GM23338 (cell line): Measurements from ENCODE around the gene MYPOP. TPM values are rescaled to one million over a fixed set of nuclear protein-coding genes. Genes with fewer than 3 reads are reported as not detected.
A peak's percentile ranks its signal among the peaks of the same experiment; 100 is the strongest.

Experiments
- ATAC-seq: fragments of 200-7000 bp; cut with Tn5 transposase; 3 replicates; pipeline ENCODE4 v1.9.1; 2020
- DNase-seq: peaks from one replicate; pipeline ENCODE4 v3.0.0-alpha.2; 2015; ENCODE audit warnings: low spot score
- H2AFZ ChIP-seq: fragments of 200-600 bp; sonication (generic); 2 replicates; pipeline ENCODE4 v1.8.0; 2016; ENCODE audit warnings: antibody characterized with exemption, mild to moderate bottlenecking, moderate library complexity
- H3F3A ChIP-seq: fragments of 200-600 bp; sonication (generic); replicated peaks from 2 replicates; pipeline ENCODE4 v1.8.0; 2017; ENCODE audit warnings: antibody characterized with exemption, mixed run types, low read depth
- H3K27ac ChIP-seq: fragments of 200-600 bp; sonication (generic); 2 replicates; pipeline ENCODE4 v1.6.1; 2016; ENCODE audit warnings: low read depth
- H3K27me3 ChIP-seq: fragments of 200-600 bp; sonication (generic); 2 replicates; pipeline ENCODE4 v1.8.0; 2016; ENCODE audit warnings: mild to moderate bottlenecking, mixed run types, moderate library complexity; ENCODE audit not compliant: insufficient read depth
- H3K36me3 ChIP-seq: fragments of 200-600 bp; sonication (generic); 2 replicates; pipeline ENCODE4 v1.8.0; 2016; ENCODE audit warnings: mild to moderate bottlenecking; ENCODE audit not compliant: insufficient read depth
- H3K4me1 ChIP-seq: fragments of 200-600 bp; sonication (generic); 2 replicates; pipeline ENCODE4 v1.8.0; 2016; ENCODE audit warnings: mild to moderate bottlenecking, moderate library complexity; ENCODE audit not compliant: insufficient read depth
- H3K4me2 ChIP-seq: fragments of 200-600 bp; sonication (generic); 2 replicates; pipeline ENCODE4 v1.7.1; 2017; ENCODE audit warnings: mixed run types
- H3K4me3 ChIP-seq: fragments of 200-600 bp; sonication (generic); 2 replicates; pipeline ENCODE4 v1.6.1; 2016; ENCODE audit warnings: mixed run types
- H3K79me2 ChIP-seq: fragments of 200-600 bp; sonication (generic); replicated peaks from 2 replicates; pipeline ENCODE4 v1.8.0; 2017; ENCODE audit warnings: mild to moderate bottlenecking; ENCODE audit not compliant: insufficient read depth
- H3K9me2 ChIP-seq: fragments of 200-600 bp; sonication (generic); 2 replicates; pipeline ENCODE4 v1.8.0; 2017; ENCODE audit not compliant: insufficient read depth
- H4K20me1 ChIP-seq: fragments of 200-600 bp; sonication (generic); replicated peaks from 2 replicates; pipeline ENCODE4 v1.8.0; 2017; ENCODE audit warnings: mild to moderate bottlenecking; ENCODE audit not compliant: insufficient read depth
- H3K27ac Mint-ChIP-seq: 2 replicates; pipeline ENCODE4 v1.8.0; 2020; ENCODE audit warnings: inconsistent platforms, mild to moderate bottlenecking, moderate library complexity, mixed read lengths
- H3K27me3 Mint-ChIP-seq: 3 replicates; pipeline ENCODE4 v1.8.0; 2022; ENCODE audit warnings: low read depth, mild to moderate bottlenecking, moderate library complexity, mixed read lengths, inconsistent platforms; ENCODE audit not compliant: insufficient read depth, poor library complexity
- H3K36me3 Mint-ChIP-seq: 3 replicates; pipeline ENCODE4 v1.8.0; 2021; ENCODE audit warnings: low read depth, mild to moderate bottlenecking, inconsistent platforms, moderate library complexity, mixed read lengths
- H3K4me1 Mint-ChIP-seq: 3 replicates; pipeline ENCODE4 v1.8.0; 2020; ENCODE audit warnings: mild to moderate bottlenecking, inconsistent platforms, mixed read lengths
- H3K4me3 Mint-ChIP-seq: 3 replicates; pipeline ENCODE4 v1.8.0; 2021; ENCODE audit warnings: moderate library complexity, mild to moderate bottlenecking, inconsistent platforms, mixed read lengths
- H3K9me3 Mint-ChIP-seq: 3 replicates; pipeline ENCODE4 v1.8.0; 2020; ENCODE audit warnings: moderate library complexity, mild to moderate bottlenecking, inconsistent platforms, mixed read lengths
- CTCF ChIP-seq, 2 experiments: fragments of 200-600 bp in 1 of 2; sonication (generic) in 1 of 2; conservative IDR thresholded peaks; 2 replicates each; pipeline versions ENCODE4 v1.5.1 to v1.6.1; 2016 to 2017; ENCODE audit warnings: antibody characterized with exemption in 2 of 2, low read depth in 2 of 2, mild to moderate bottlenecking in 2 of 2, moderate library complexity in 1 of 2
- ETS1 ChIP-seq: IDR thresholded peaks from 2 replicates; pipeline ENCODE4 v1.6.1; 2016; ENCODE audit warnings: antibody characterized with exemption
- EZH2phosphoT487 ChIP-seq: fragments of 200-600 bp; sonication (generic); IDR thresholded peaks from one replicate; pipeline ENCODE4 v1.8.1; 2018; ENCODE audit warnings: antibody characterized with exemption; ENCODE audit not compliant: unreplicated experiment
- JUNB ChIP-seq: IDR thresholded peaks from one replicate; pipeline ENCODE4 v1.6.1; 2016; ENCODE audit warnings: antibody characterized with exemption; ENCODE audit not compliant: unreplicated experiment
- NANOG ChIP-seq: IDR thresholded peaks from 2 replicates; pipeline ENCODE4 v1.6.1; 2016; ENCODE audit warnings: antibody characterized with exemption, borderline replicate concordance
- POLR2AphosphoS5 ChIP-seq: IDR thresholded peaks from 2 replicates; pipeline ENCODE4 v1.6.1; 2016; ENCODE audit warnings: antibody characterized with exemption, low read depth
- STAT1 ChIP-seq: IDR thresholded peaks from one replicate; pipeline ENCODE4 v1.6.1; 2016; ENCODE audit warnings: antibody characterized with exemption; ENCODE audit not compliant: unreplicated experiment
- ZNF114 ChIP-seq: fragments of 250-450 bp; sonication (Bioruptor Pico); IDR thresholded peaks from 2 replicates; pipeline ENCODE4 v1.5.0; 2020; ENCODE audit warnings: mild to moderate bottlenecking, moderate library complexity
- polyA plus RNA-seq: library from polyadenylated mRNA; unstranded; fragments of >200 nt; fragmentation: Nextera tagmentation; extraction: Ambion mirVana; gene quantifications from 2 replicates; pipeline ENCODE4 v1.2.1, GENCODE V29; 2016
- total RNA-seq: library from RNA; depleted of rRNA; stranded (reverse); fragments of >200 nt; shearing (Covaris generic); gene quantifications from 2 replicates; pipeline ENCODE4 v1.2.3, GENCODE V29; 2014
- TF ChIP-seq, protein P1 (sequence below): fragments of 250-450 bp; sonication (Bioruptor Pico); IDR thresholded peaks from 2 replicates; pipeline ENCODE4 v1.5.0; 2020; ENCODE audit warnings: mild to moderate bottlenecking, moderate library complexity

The MYPOP gene
- total and polyA plus RNA-seq, 2 experiments from 2014 or later: 3.0 to 6.9 TPM

DNA sequence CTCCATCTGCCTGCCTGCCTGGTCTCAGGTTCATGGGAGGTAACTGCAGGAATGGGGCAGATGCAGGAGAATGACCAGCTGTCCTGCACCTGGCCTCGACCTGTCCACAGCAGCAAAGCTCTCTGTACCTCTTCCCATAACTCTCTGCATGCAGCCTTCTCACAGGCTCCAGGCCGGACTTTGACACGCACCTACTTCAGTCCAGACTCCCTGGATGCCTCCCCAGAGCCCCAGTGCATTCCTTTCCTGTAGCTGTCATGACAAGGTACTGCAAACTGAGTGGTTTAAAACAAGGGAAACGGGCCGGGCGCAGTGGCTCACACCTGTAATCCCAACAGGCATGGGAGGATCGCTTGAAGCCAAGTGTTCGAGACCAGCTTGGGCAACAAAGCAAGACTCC lies 8.9 kb upstream of the MYPOP start:
- no peaks in the 10 kb centered on the region for H4K20me1 ChIP-seq
- H3K27ac ChIP-seq: no peak overlapping the region
- no peaks in the 10 kb centered on the region for H3K4me1 ChIP-seq
- H3F3A ChIP-seq: 0 out of 2 replicates have a peak, but pooled peaks cover 9% of the 10 kb centered on the region
- no peak overlapping the region for H3K27ac Mint-ChIP-seq
- no peaks in the 10 kb centered on the region for H3K9me2 ChIP-seq
- TF ChIP-seq EZH2phosphoT487: no peak
- no peak for TF ChIP-seq ZNF114 (CRISPR knock-in tag)
- TF ChIP-seq POLR2AphosphoS5: no peak
- TF ChIP-seq, protein P1, sequence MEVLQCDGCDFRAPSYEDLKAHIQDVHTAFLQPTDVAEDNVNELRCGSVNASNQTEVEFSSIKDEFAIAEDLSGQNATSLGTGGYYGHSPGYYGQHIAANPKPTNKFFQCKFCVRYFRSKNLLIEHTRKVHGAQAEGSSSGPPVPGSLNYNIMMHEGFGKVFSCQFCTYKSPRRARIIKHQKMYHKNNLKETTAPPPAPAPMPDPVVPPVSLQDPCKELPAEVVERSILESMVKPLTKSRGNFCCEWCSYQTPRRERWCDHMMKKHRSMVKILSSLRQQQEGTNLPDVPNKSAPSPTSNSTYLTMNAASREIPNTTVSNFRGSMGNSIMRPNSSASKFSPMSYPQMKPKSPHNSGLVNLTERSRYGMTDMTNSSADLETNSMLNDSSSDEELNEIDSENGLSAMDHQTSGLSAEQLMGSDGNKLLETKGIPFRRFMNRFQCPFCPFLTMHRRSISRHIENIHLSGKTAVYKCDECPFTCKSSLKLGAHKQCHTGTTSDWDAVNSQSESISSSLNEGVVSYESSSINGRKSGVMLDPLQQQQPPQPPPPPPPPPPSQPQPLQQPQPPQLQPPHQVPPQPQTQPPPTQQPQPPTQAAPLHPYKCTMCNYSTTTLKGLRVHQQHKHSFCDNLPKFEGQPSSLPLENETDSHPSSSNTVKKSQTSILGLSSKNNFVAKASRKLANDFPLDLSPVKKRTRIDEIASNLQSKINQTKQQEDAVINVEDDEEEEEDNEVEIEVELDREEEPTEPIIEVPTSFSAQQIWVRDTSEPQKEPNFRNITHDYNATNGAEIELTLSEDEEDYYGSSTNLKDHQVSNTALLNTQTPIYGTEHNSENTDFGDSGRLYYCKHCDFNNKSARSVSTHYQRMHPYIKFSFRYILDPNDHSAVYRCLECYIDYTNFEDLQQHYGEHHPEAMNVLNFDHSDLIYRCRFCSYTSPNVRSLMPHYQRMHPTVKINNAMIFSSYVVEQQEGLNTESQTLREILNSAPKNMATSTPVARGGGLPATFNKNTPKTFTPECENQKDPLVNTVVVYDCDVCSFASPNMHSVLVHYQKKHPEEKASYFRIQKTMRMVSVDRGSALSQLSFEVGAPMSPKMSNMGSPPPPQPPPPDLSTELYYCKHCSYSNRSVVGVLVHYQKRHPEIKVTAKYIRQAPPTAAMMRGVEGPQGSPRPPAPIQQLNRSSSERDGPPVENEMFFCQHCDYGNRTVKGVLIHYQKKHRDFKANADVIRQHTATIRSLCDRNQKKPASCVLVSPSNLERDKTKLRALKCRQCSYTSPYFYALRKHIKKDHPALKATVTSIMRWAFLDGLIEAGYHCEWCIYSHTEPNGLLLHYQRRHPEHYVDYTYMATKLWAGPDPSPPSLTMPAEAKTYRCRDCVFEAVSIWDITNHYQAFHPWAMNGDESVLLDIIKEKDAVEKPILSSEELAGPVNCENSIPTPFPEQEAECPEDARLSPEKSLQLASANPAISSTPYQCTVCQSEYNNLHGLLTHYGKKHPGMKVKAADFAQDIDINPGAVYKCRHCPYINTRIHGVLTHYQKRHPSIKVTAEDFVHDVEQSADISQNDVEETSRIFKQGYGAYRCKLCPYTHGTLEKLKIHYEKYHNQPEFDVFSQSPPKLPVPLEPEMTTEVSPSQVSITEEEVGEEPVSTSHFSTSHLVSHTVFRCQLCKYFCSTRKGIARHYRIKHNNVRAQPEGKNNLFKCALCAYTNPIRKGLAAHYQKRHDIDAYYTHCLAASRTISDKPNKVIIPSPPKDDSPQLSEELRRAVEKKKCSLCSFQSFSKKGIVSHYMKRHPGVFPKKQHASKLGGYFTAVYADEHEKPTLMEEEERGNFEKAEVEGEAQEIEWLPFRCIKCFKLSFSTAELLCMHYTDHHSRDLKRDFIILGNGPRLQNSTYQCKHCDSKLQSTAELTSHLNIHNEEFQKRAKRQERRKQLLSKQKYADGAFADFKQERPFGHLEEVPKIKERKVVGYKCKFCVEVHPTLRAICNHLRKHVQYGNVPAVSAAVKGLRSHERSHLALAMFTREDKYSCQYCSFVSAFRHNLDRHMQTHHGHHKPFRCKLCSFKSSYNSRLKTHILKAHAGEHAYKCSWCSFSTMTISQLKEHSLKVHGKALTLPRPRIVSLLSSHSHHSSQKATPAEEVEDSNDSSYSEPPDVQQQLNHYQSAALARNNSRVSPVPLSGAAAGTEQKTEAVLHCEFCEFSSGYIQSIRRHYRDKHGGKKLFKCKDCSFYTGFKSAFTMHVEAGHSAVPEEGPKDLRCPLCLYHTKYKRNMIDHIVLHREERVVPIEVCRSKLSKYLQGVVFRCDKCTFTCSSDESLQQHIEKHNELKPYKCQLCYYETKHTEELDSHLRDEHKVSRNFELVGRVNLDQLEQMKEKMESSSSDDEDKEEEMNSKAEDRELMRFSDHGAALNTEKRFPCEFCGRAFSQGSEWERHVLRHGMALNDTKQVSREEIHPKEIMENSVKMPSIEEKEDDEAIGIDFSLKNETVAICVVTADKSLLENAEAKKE (CRISPR knock-in tag): no peak
- TF ChIP-seq STAT1: no peak
- ATAC-seq: no peak
- H3K79me2 ChIP-seq: no peaks in the 10 kb centered on the region
- H3K36me3 ChIP-seq: no peaks in the 10 kb centered on the region
- H3K36me3 Mint-ChIP-seq: no peaks in the 10 kb centered on the region; the same call in 2 of the 3 replicates
- no peak overlapping the region for H3K4me3 ChIP-seq
- H3K27me3 Mint-ChIP-seq: peaks cover 13% of the 10 kb centered on the region
- no peaks in the 10 kb centered on the region for H3K27me3 ChIP-seq
- H2AFZ ChIP-seq: no peak overlapping the region
- no peaks in the 10 kb centered on the region for H3K9me3 Mint-ChIP-seq
- H3K4me3 Mint-ChIP-seq: no peak overlapping the region
- H3K4me2 ChIP-seq: no peak overlapping the region
- no peak for DNase-seq
- H3K4me1 Mint-ChIP-seq: no peaks in the 10 kb centered on the region; the same call in 2 of the 3 replicates

- H3K27ac Mint-ChIP-seq: no peak overlapping the region
- H3K9me2 ChIP-seq: no peaks in the 10 kb centered on the region
- no peaks in the 10 kb centered on the region for H3K36me3 ChIP-seq
- H3K27me3 Mint-ChIP-seq: peaks cover 13% of the 10 kb centered on the region
- 0 out of 2 replicates have a peak overlapping the region, but pooled peaks have one; percentile 59 for H2AFZ ChIP-seq
- no peak for ATAC-seq
- no peaks in the 10 kb centered on the region; the same call in 2 of the 3 replicates for H3K36me3 Mint-ChIP-seq
- DNase-seq: no peak
- TF ChIP-seq CTCF (conservative IDR thresholded peaks at IDR 0.05; ENCODE audit: low read depth in 2 of 2) (0 out of 4 replicates have a peak, but pooled peaks of 1 of the 2 experiments have one; percentile 8), POLR2AphosphoS5 (no peak), NANOG (no peak), ZNF114 (CRISPR knock-in tag) (no peak), ETS1 (no peak), EZH2phosphoT487 (no peak), JUNB (no peak)
- no peaks in the 10 kb centered on the region for H3K79me2 ChIP-seq
- no peaks in the 10 kb centered on the region for H4K20me1 ChIP-seq
- no peak overlapping the region for H3K4me3 ChIP-seq
- no peak overlapping the region for H3K4me3 Mint-ChIP-seq
- peak overlapping the region; percentile 39; the same call in 1 of the 2 replicates for H3K27ac ChIP-seq
- H3K4me1 ChIP-seq: no peaks in the 10 kb centered on the region
- H3K4me2 ChIP-seq: no peak overlapping the region
- no peaks in the 10 kb centered on the region for H3K9me3 Mint-ChIP-seq
- H3F3A ChIP-seq: 0 out of 2 replicates have a peak, but pooled peaks cover 9% of the 10 kb centered on the region
- peaks cover 2% of the 10 kb centered on the region; the same call in 1 of the 3 replicates for H3K4me1 Mint-ChIP-seq
- H3K27me3 ChIP-seq: no peaks in the 10 kb centered on the region
Measured at GRCh38 chr19:45908956-45909355, 6.5 kb upstream of the MYPOP start.
